Measurements from ENCODE around the gene RPUSD3. TPM values are rescaled to one million over a fixed set of nuclear protein-coding genes. Genes with fewer than 3 reads are reported as not detected.

The RPUSD3 gene
- total and polyA plus RNA-seq, 9 of the 15 experiments (the other 6 are each of a cell fraction or from before 2014, with no cell fraction given) = 13.8 to 99.0 (median 59.3) TPM

DNA sequence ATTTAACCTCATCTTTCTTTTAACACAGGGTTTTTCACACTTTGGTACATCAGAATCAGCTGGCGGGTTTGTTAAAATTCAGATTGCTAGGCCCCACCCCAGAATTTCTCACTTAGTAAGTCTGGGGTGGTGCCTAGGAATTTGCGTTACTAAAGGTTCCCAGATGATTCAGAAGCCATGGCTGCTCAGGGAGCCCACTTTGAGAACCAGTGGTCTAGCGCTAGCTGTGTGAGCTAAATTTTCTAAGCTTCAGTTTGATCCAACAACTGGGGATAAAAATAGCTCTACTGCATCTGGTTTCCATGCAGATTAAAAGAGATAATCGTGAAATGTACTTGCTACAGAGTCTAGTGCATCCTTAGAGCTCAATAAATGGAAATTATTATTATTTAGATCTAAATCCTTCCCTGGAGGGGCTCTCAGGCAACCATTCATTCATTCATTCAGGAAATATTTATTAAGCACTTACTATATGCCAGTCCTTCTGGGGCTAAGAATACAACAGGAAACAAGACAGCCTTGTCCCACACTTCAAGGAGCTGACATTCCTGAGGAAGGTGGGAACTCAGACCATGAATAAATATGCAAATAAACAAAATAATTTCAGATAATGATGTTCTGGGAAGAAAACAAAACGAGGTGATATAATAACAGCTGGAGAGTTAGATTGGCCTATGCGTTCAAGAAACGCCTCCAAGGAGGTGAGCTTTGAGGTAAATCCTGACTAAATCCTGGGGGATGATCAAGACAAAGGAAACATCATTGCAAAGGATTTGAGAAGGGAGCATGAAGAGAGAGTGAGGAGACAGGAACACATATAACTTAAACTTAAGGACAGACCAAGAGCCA lies 40.1 kb upstream of the RPUSD3 start (continued):
- TF ChIP-seq RREB1 (CRISPR knock-in tag; IDR thresholded peaks at IDR 0.05) = 0 out of 2 replicates have a peak, but pooled peaks have one; percentile 12
- TF ChIP-seq KAT7 (CRISPR knock-in tag; IDR thresholded peaks at IDR 0.05; ENCODE audit: borderline replicate concordance) = no peak
- TF ChIP-seq, protein P1, sequence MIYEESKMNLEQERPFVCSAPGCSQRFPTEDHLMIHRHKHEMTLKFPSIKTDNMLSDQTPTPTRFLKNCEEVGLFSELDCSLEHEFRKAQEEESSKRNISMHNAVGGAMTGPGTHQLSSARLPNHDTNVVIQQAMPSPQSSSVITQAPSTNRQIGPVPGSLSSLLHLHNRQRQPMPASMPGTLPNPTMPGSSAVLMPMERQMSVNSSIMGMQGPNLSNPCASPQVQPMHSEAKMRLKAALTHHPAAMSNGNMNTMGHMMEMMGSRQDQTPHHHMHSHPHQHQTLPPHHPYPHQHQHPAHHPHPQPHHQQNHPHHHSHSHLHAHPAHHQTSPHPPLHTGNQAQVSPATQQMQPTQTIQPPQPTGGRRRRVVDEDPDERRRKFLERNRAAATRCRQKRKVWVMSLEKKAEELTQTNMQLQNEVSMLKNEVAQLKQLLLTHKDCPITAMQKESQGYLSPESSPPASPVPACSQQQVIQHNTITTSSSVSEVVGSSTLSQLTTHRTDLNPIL (CRISPR knock-in tag; IDR thresholded peaks at IDR 0.05) = no peak
- TF ChIP-seq ELF2 (CRISPR knock-in tag; IDR thresholded peaks at IDR 0.05) = no peak
- no peak; a peak in 1 of 4 replicates for TF ChIP-seq MNT (conservative IDR thresholded peaks at IDR 0.05)
- no peak for TF ChIP-seq MIER1 (IDR thresholded peaks at IDR 0.05; ENCODE audit: low read depth)
- no peak for TF ChIP-seq TCF15 (CRISPR knock-in tag; IDR thresholded peaks at IDR 0.05)
- no peak for TF ChIP-seq MYNN (IDR thresholded peaks at IDR 0.05)
- no peak for TF ChIP-seq MYNN (CRISPR knock-in tag; IDR thresholded peaks at IDR 0.05)
- TF ChIP-seq ZNF609 (CRISPR knock-in tag; IDR thresholded peaks at IDR 0.05; ENCODE audit: borderline replicate concordance) = no peak

Data from K562 (cell line).